ENCODE measurements around the gene TPRG1.

The TPRG1 gene

DNA sequence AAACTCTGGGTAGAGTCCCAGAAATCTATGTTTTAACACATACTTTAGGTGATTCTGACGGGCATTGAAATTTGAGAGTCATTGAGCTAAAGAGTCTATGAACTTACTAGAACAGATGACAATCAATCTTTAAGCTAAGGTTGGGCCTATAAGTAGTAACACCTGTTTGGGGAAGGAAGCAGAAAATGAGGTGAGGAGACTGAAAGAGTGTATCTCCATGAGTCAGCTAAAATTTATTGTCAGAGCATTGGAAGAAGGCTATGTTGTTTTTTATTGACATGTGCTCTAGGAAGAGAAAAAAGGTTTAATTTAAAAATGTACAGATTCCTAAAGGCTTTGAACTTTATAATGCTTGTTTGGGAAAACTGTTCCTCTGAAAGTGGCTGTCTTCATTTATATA, 42.9 kb downstream of the TPRG1 start:
- no peak for FAIRE-seq
- DNase-seq (ENCODE audit: insufficient read length, low spot score) = no peak
- TF ChIP-seq POLR2A (IDR thresholded peaks at IDR 0.05; ENCODE audit: low read depth, low read length) (no peak), POLR2AphosphoS5 (IDR thresholded peaks at IDR 0.05; ENCODE audit: low read depth, low read length) (no peak), POU2F2 (IDR thresholded peaks at IDR 0.05; ENCODE audit: low read depth, low read length) (no peak), TAF1 (IDR thresholded peaks at IDR 0.05; ENCODE audit: low read depth, low read length) (no peak), SPI1 (IDR thresholded peaks at IDR 0.05; ENCODE audit: low read depth, low read length) (no peak), PAX5 (IDR thresholded peaks at IDR 0.05; ENCODE audit: insufficient read depth, low read length, severe bottlenecking) (no peak)

DNA sequence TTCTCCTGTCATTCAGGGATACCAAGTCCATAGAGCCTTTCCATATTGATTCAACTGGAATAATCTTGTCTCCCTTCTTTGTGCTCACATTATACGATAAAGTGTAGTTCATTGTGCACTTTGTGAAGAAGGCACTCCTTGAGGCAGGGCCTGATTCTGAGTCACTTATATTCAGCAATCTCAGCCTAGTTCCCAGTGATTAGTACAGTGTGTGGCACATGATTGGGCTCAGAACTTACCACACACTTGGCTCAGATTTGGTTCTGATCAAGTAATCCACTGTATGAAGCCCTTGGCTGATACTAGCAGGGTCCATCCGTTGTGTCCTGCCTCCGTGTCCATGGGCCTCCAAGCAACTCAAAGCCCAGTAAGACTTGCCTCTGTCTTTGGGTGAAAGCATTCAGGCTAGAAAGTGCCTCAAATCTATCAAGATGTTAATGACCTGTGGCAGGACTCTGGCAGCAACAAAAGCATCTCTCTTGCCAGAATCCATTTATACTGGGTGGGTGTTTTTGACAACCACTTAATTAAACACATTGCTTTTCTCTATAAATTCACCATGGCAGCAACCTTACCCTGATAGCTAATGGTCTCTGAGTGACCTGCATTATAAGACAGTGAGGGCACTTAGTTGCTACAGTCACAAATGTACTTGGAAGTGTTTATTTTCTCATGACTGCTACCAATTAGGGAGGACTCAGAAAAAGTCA, 51.3 kb downstream of the TPRG1 start:
- FAIRE-seq = no peak
- TF ChIP-seq POLR2AphosphoS5 (IDR thresholded peaks at IDR 0.05; ENCODE audit: low read depth, low read length) (no peak), POU2F2 (IDR thresholded peaks at IDR 0.05; ENCODE audit: low read depth, low read length) (no peak), SPI1 (IDR thresholded peaks at IDR 0.05; ENCODE audit: low read depth, low read length) (no peak), TAF1 (IDR thresholded peaks at IDR 0.05; ENCODE audit: low read depth, low read length) (no peak), POLR2A (IDR thresholded peaks at IDR 0.05; ENCODE audit: low read depth, low read length) (no peak), PAX5 (IDR thresholded peaks at IDR 0.05; ENCODE audit: insufficient read depth, low read length, severe bottlenecking) (no peak)
- DNase-seq (ENCODE audit: insufficient read length, low spot score) = no peak

DNA sequence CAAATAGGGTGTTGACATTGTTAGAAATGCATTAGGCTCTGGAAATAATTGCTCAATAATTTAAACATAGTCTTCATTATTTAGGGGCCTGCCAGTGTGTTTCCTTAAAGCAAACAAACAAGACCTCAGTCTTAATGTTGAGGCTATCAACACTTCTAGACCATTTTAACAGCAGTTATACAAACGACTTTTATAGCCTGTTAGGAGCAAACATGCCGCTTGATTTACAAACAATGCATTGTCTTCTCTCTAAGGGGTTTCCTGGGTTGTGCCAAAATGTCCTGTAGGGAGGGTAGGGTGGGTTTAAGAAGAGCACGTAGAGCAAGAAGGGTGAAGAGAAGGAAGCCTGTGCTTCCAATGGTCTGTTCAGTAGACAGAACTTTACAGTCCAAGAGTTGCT, 53.7 kb downstream of the TPRG1 start:
- TF ChIP-seq TAF1 (IDR thresholded peaks at IDR 0.05; ENCODE audit: low read depth, low read length) = no peak
- no peak for TF ChIP-seq POLR2A (IDR thresholded peaks at IDR 0.05; ENCODE audit: low read depth, low read length)
- no peak for TF ChIP-seq POU2F2 (IDR thresholded peaks at IDR 0.05; ENCODE audit: low read depth, low read length)
- no peak for TF ChIP-seq POLR2AphosphoS5 (IDR thresholded peaks at IDR 0.05; ENCODE audit: low read depth, low read length)
- TF ChIP-seq SPI1 (IDR thresholded peaks at IDR 0.05; ENCODE audit: low read depth, low read length) = no peak
- TF ChIP-seq PAX5 (IDR thresholded peaks at IDR 0.05; ENCODE audit: insufficient read depth, low read length, severe bottlenecking) = no peak
- DNase-seq (ENCODE audit: insufficient read length, low spot score) (no peak), FAIRE-seq (no peak)

DNA sequence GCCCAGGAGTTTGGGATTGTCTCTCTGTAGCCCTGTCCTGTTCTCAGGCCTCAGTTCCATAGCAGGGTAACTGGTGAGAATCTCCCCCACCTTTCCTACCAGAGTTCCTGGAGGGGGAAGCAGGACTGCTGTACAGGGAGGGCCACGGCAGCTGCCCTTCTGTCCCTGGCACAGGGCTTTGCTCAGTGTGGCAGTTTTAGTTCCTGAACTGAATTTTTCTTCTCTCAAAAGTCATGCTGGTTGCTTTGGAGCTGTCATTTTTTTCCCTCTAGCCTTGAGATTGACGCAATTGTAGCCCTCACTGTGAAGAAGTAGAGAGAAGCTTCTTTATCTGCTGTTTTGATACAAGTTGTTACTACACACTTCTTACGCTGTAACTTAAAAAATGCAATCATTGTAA, 55.5 kb downstream of the TPRG1 start:
- no peak for DNase-seq (ENCODE audit: insufficient read length, low spot score)
- TF ChIP-seq POLR2AphosphoS5 (IDR thresholded peaks at IDR 0.05; ENCODE audit: low read depth, low read length) (no peak), POU2F2 (IDR thresholded peaks at IDR 0.05; ENCODE audit: low read depth, low read length) (no peak), SPI1 (IDR thresholded peaks at IDR 0.05; ENCODE audit: low read depth, low read length) (no peak), POLR2A (IDR thresholded peaks at IDR 0.05; ENCODE audit: low read depth, low read length) (no peak), TAF1 (IDR thresholded peaks at IDR 0.05; ENCODE audit: low read depth, low read length) (no peak), PAX5 (IDR thresholded peaks at IDR 0.05; ENCODE audit: insufficient read depth, low read length, severe bottlenecking) (no peak)
- no peak for FAIRE-seq

DNA sequence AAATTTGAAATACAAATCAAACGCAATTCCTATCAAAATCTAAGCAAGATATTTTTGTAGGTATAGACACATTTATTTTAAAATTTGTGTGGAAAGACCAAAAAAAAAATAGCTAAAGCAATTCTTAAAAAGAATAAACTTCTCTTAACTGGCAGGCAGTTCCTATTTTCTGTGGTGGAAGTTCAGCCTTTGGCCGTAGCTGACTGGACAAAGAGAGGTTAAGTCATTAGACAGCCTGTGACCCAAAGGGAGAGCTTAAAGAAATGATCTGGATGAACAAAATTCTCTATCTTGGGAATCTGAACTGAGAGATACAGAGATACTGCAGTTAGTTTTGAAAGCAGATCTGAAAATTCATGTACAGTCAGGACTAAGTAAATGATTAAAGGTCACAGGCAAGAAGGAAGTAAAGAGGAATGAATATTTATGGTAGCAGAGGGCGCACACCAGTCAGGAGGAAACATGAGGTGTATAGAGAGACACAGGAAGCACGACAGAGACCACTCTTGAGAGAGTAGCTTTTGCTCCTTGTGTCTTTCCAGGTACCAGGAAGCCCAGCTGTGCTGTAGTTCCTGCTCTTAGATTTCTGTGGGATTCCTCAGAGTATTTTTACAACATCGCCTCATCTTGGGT, 57.5 kb downstream of the TPRG1 start:
- no peak for TF ChIP-seq POLR2AphosphoS5 (IDR thresholded peaks at IDR 0.05; ENCODE audit: low read depth, low read length)
- no peak for TF ChIP-seq TAF1 (IDR thresholded peaks at IDR 0.05; ENCODE audit: low read depth, low read length)
- TF ChIP-seq POU2F2 (IDR thresholded peaks at IDR 0.05; ENCODE audit: low read depth, low read length) = no peak
- no peak for TF ChIP-seq PAX5 (IDR thresholded peaks at IDR 0.05; ENCODE audit: insufficient read depth, low read length, severe bottlenecking)
- TF ChIP-seq POLR2A (IDR thresholded peaks at IDR 0.05; ENCODE audit: low read depth, low read length) = no peak
- TF ChIP-seq SPI1 (IDR thresholded peaks at IDR 0.05; ENCODE audit: low read depth, low read length) = no peak
- DNase-seq (ENCODE audit: insufficient read length, low spot score) = no peak
- no peak for FAIRE-seq

DNA sequence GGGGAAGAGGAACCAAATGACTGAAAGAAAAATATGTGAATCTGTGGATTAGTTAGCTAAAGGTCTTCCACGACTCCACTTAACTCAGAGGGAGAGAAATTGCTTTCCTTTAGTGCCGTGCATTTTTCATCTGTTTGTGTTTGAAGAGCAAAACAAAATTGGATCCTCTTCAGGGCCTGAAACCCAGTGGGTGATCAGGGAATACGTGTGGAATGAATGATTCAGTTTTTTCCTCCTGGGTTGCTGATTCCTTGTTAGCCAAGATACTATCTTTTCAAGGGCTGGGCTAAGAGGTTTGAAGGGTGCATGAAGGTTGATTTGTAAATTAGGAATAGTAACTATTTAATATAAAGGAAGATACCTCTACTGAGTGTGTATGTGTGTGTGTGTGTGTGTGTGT, 61.0 kb downstream of the TPRG1 start:
- DNase-seq (ENCODE audit: insufficient read length, low spot score) (no peak), FAIRE-seq (no peak)
- TF ChIP-seq TAF1 (IDR thresholded peaks at IDR 0.05; ENCODE audit: low read depth, low read length) (no peak), SPI1 (IDR thresholded peaks at IDR 0.05; ENCODE audit: low read depth, low read length) (no peak)

DNA sequence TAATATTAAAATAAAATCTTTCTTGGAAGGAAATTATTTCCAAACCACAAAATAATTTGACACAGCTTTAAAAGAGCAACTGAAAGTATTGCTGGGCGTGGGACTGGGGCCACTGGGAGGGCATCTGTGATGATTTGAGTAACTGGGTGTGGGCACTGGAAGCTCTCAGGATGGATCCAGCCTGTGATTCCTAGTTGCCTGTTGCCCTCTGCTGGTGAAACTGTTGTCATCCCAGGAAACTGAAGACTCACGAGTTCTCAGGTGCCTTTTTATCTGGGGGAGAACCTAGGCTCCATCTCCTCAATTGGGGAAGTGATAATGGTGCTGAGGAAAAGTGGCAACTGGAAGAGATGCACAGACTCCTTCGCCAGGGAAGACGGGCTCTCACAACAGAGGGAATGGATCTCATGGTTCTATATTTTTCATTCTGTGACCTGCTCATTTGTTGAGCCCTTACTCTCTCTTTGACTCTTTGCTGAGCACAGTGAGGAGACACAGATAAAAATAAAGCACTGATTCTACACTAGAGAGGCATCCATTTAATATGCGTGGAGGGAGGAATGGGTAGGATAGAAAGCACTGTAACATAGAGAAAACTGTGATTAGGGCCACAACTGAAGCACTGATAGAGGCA, 61.6 kb downstream of the TPRG1 start:
- FAIRE-seq (no peak), DNase-seq (ENCODE audit: insufficient read length, low spot score) (no peak)
- TF ChIP-seq POU2F2 (IDR thresholded peaks at IDR 0.05; ENCODE audit: low read depth, low read length) = no peak
- TF ChIP-seq PAX5 (IDR thresholded peaks at IDR 0.05; ENCODE audit: insufficient read depth, low read length, severe bottlenecking) = no peak
- no peak for TF ChIP-seq POLR2A (IDR thresholded peaks at IDR 0.05; ENCODE audit: low read depth, low read length)
- TF ChIP-seq SPI1 (IDR thresholded peaks at IDR 0.05; ENCODE audit: low read depth, low read length) = no peak
- no peak for TF ChIP-seq POLR2AphosphoS5 (IDR thresholded peaks at IDR 0.05; ENCODE audit: low read depth, low read length)
- no peak for TF ChIP-seq TAF1 (IDR thresholded peaks at IDR 0.05; ENCODE audit: low read depth, low read length)

DNA sequence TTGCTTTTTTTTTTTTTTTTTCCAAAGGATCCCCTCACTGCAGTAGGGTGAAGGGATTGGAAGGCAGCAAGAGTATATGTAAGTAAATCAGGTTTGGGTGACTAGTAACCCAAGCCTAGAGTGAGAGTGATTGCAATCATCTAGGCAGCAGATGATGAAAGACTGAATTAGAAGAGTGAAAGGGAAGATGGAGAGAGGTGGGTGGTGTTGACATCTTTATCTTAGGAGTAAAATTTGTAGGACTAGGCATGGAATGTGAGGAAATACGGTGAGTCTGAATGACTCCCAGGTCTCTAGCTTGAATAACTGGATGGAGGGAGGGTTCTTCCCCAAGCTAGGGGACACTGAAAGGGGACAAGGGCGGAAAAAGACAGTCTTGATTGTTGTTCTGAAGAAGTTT, 63.4 kb downstream of the TPRG1 start:
- FAIRE-seq (no peak), DNase-seq (ENCODE audit: insufficient read length, low spot score) (no peak)
- TF ChIP-seq POLR2AphosphoS5 (IDR thresholded peaks at IDR 0.05; ENCODE audit: low read depth, low read length) (no peak), PAX5 (IDR thresholded peaks at IDR 0.05; ENCODE audit: insufficient read depth, low read length, severe bottlenecking) (no peak), POU2F2 (IDR thresholded peaks at IDR 0.05; ENCODE audit: low read depth, low read length) (no peak), POLR2A (IDR thresholded peaks at IDR 0.05; ENCODE audit: low read depth, low read length) (no peak)

DNA sequence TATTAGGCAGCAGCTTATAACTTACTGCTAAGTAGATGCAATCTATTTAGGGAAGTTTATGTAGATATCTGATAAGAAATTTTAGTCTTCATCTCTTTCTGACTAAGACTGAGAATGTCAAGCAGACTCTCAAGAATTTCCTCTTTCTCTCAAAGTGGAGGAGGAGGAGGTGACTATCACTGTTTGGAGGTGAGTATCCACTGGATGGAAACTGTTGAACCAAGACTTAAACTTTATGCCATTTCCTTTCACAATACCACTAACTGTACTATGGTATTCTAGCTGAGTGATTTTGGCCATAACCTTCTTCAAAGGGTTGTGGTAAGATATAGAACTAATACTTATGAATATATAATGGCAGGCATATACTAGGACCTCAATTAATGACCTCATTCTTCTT, 64.6 kb downstream of the TPRG1 start:
- TF ChIP-seq POLR2A (IDR thresholded peaks at IDR 0.05; ENCODE audit: low read depth, low read length) = no peak
- no peak for TF ChIP-seq SPI1 (IDR thresholded peaks at IDR 0.05; ENCODE audit: low read depth, low read length)
- no peak for TF ChIP-seq TAF1 (IDR thresholded peaks at IDR 0.05; ENCODE audit: low read depth, low read length)
- no peak for TF ChIP-seq POU2F2 (IDR thresholded peaks at IDR 0.05; ENCODE audit: low read depth, low read length)
- no peak for TF ChIP-seq PAX5 (IDR thresholded peaks at IDR 0.05; ENCODE audit: insufficient read depth, low read length, severe bottlenecking)
- no peak for TF ChIP-seq POLR2AphosphoS5 (IDR thresholded peaks at IDR 0.05; ENCODE audit: low read depth, low read length)
- FAIRE-seq (peak; percentile 41), DNase-seq (ENCODE audit: insufficient read length, low spot score) (no peak)
